SK-N-SH (cell line): ENCODE data around the gene CEP112. TPM values are rescaled to one million over a fixed set of nuclear protein-coding genes. Genes with fewer than 3 reads are reported as not detected.

ENCODE experiments used
- CTCF ChIA-PET: fragments of 300-600, 350-600 bp; formaldehyde crosslinking; extraction: SDS; loops from one replicate; lab custom pipeline; 2021; lab: Yijun Ruan, JAX
- POLR2A ChIA-PET: fragments of 350-600 bp; sonication (Branson Sonifier 250); formaldehyde crosslinking; extraction: SDS; loops from one replicate; lab custom pipeline; 2020; ENCODE audit warnings: antibody characterized with exemption, inconsistent platforms; lab: Yijun Ruan, JAX
- DNase-seq: peaks from one replicate; pipeline ENCODE4 v3.0.0; 2012
- H2AFZ ChIP-seq: fragments of 200-600 bp; sonication (generic); 2 replicates; pipeline ENCODE4 v1.8.1; 2016; ENCODE audit warnings: antibody characterized with exemption, mild to moderate bottlenecking, low read depth
- H3F3A ChIP-seq: fragments of 200-600 bp; sonication (generic); replicated peaks from 2 replicates; pipeline ENCODE3; 2016; ENCODE audit warnings: antibody characterized with exemption, mild to moderate bottlenecking; ENCODE audit not compliant: insufficient read depth
- H3K27ac ChIP-seq, 2 experiments: fragments of 200-500 bp in 1 of 2; fragments of 200-600 bp in 1 of 2; sonication (Bioruptor generic) in 1 of 2; sonication (generic), shearing (Covaris generic) in 1 of 2; 2 replicates each; pipeline versions ENCODE4 v1.5.1 to v1.6.1; 2014 to 2016; ENCODE audit warnings: low read depth in 2 of 2, inconsistent platforms in 1 of 2, low read length in 1 of 2, mild to moderate bottlenecking in 1 of 2, mixed read lengths in 1 of 2
- H3K27me3 ChIP-seq: fragments of 200-600 bp; sonication (generic), shearing (Covaris generic); 2 replicates; pipeline ENCODE4 v1.6.1; 2016; ENCODE audit warnings: mixed run types; ENCODE audit not compliant: insufficient read depth
- H3K36me3 ChIP-seq, 2 experiments: fragments of 200-500 bp in 1 of 2; fragments of 200-600 bp in 1 of 2; sonication (Bioruptor generic) in 1 of 2; sonication (generic) in 1 of 2; replicated peaks in 1 of 2; 2 replicates each; pipeline versions ENCODE3 to v1.5.1; 2014 to 2016; ENCODE audit warnings: low read length in 1 of 2, mild to moderate bottlenecking in 1 of 2; ENCODE audit not compliant: insufficient read depth in 2 of 2, control insufficient read depth in 1 of 2
- H3K4me1 ChIP-seq, 2 experiments: fragments of 200-500 bp in 1 of 2; fragments of 200-600 bp in 1 of 2; sonication (Bioruptor generic) in 1 of 2; sonication (generic), shearing (Covaris generic) in 1 of 2; 2 replicates each; pipeline versions ENCODE4 v1.5.1 to v1.6.1; 2014 to 2016; ENCODE audit warnings: low read depth in 1 of 2, low read length in 1 of 2, mixed run types in 1 of 2; ENCODE audit not compliant: insufficient read depth in 2 of 2, control insufficient read depth in 1 of 2
- H3K4me2 ChIP-seq: fragments of 200-600 bp; sonication (generic), shearing (Covaris generic); 2 replicates; pipeline ENCODE4 v1.6.1; 2017; ENCODE audit warnings: mixed run types
- H3K4me3 ChIP-seq, 2 experiments: fragments of 200-500 bp in 1 of 2; fragments of 200-600 bp in 1 of 2; sonication (Bioruptor generic) in 1 of 2; sonication (generic), shearing (Covaris generic) in 1 of 2; 2 replicates each; pipeline versions ENCODE4 v1.5.1 to v1.8.1; 2014 to 2016; ENCODE audit warnings: low read depth in 2 of 2, inconsistent platforms in 1 of 2, low read length in 1 of 2, mild to moderate bottlenecking in 1 of 2, mixed read lengths in 1 of 2, moderate library complexity in 1 of 2
- H3K79me2 ChIP-seq: fragments of 200-600 bp; sonication (generic); 2 replicates; pipeline ENCODE4 v1.8.1; 2017; ENCODE audit warnings: mild to moderate bottlenecking; ENCODE audit not compliant: insufficient read depth
- H3K9ac ChIP-seq: fragments of 200-600 bp; sonication (generic); 2 replicates; pipeline ENCODE4 v1.6.1; 2017; ENCODE audit warnings: mixed run types
- H3K9me2 ChIP-seq: fragments of 200-600 bp; sonication (generic); 2 replicates; pipeline ENCODE4 v1.6.1; 2017; ENCODE audit warnings: mixed run types
- H3K9me3 ChIP-seq: fragments of 200-600 bp; sonication (generic); 2 replicates; pipeline ENCODE4 v1.6.1; 2017; ENCODE audit warnings: mixed run types, mild to moderate bottlenecking, moderate library complexity
- H4K20me1 ChIP-seq: fragments of 200-600 bp; sonication (generic); 2 replicates; pipeline ENCODE4 v1.6.1; 2017; ENCODE audit warnings: mild to moderate bottlenecking, mixed run types; ENCODE audit not compliant: insufficient read depth
- CHD2 ChIP-seq: fragments of 150-350 bp; IDR thresholded peaks from 2 replicates; pipeline ENCODE4 v1.6.1; 2018; ENCODE audit warnings: low read length; ENCODE audit not compliant: partially characterized antibody
- EZH2phosphoT487 ChIP-seq: fragments of 200-600 bp; sonication (generic); IDR thresholded peaks from 2 replicates; pipeline ENCODE4 v1.6.1; 2017; ENCODE audit warnings: low read depth, mixed run types, mild to moderate bottlenecking, antibody characterized with exemption, moderate library complexity, borderline replicate concordance
- GABPA ChIP-seq: IDR thresholded peaks from 2 replicates; pipeline ENCODE4 v1.4.0; 2012; ENCODE audit warnings: low read depth, mild to moderate bottlenecking
- JUND ChIP-seq: IDR thresholded peaks from 2 replicates; pipeline ENCODE4 v1.4.0; 2012
- MXI1 ChIP-seq: IDR thresholded peaks from 2 replicates; pipeline ENCODE4 v1.6.1; 2012; ENCODE audit warnings: mild to moderate bottlenecking, low read depth, low read length, improper control_type of control experiment
- REST ChIP-seq: IDR thresholded peaks from 2 replicates; pipeline ENCODE4 v1.6.1; 2012; ENCODE audit warnings: mild to moderate bottlenecking, low read depth, low read length, moderate library complexity
- TAF1 ChIP-seq: IDR thresholded peaks from 2 replicates; pipeline ENCODE4 v1.6.1; 2012; ENCODE audit warnings: low read depth, mild to moderate bottlenecking, low read length, moderate library complexity, borderline replicate concordance
- ZBTB33 ChIP-seq: IDR thresholded peaks from 2 replicates; pipeline ENCODE4 v1.4.0; 2012; ENCODE audit warnings: low read depth, borderline replicate concordance
- WGBS: methylation state at CpG from one replicate; pipeline ENCODE4 v1.1.6; 2017; ENCODE audit warnings: low lambda C conversion rate; 5-methylcytosine and 5-hydroxymethylcytosine counted together
- polyA plus RNA-seq, 3 experiments: library from polyadenylated mRNA; depleted of rRNA; stranded (reverse); fragments of >200 nt; gene quantifications; 2 replicates each; pipeline ENCODE4 v1.2.3, GENCODE V29; 2012

Gene CEP112
- polyA plus RNA-seq, 1 of the 3 experiments (the other 2 are of a cell fraction) = 7.9 TPM

GRCh38 chr17:65913326-65913850 lies 278.5 kb downstream of the CEP112 start (continued):
- TF ChIP-seq ZBTB33 (no peak), EZH2phosphoT487 (no peak), JUND (no peak), GABPA (no peak), CHD2 (no peak), TAF1 (no peak), REST (no peak)

GRCh38 chr17:65910836-65911235 lies 281.1 kb downstream of the CEP112 start:
- no peak for TF ChIP-seq MXI1
- TF ChIP-seq JUND = no peak
- H3K9me3 ChIP-seq = peaks cover 5% of the 10 kb centered on the region; the same call in 1 of the 2 replicates
- no peak overlapping the region for H3K9ac ChIP-seq
- no peak for DNase-seq
- H3K4me1 ChIP-seq = no peaks in the 10 kb centered on the region
- H3K27me3 ChIP-seq = no peaks in the 10 kb centered on the region
- H3F3A ChIP-seq = no peaks in the 10 kb centered on the region
- no peak overlapping the region for H2AFZ ChIP-seq
- H3K36me3 ChIP-seq = no peaks in the 10 kb centered on the region
- POLR2A ChIA-PET = no interaction called here
- no peaks in the 10 kb centered on the region for H3K79me2 ChIP-seq
- WGBS = 49% methylated on average over 1 of the region's 1 CpG
- CTCF ChIA-PET = no interaction called here
- no peak overlapping the region for H3K4me3 ChIP-seq
- H3K9me2 ChIP-seq = no peaks in the 10 kb centered on the region
- no peaks in the 10 kb centered on the region for H4K20me1 ChIP-seq
- H3K27ac ChIP-seq = no peak overlapping the region
- H3K4me2 ChIP-seq = no peak overlapping the region
